RWPE2 (cell line): ENCODE data around the gene CGB7.

Source experiments
- ATAC-seq: fragments of 200-7000 bp; cut with Tn5 transposase; 3 replicates; pipeline ENCODE4 v1.9.1; 2021; ENCODE audit warnings: low read depth
- DNase-seq: peaks from one replicate; pipeline ENCODE4 v3.0.0-alpha.2; 2020; ENCODE audit warnings: low spot score
- H3K27ac ChIP-seq: fragments of 450-650 bp; 2 replicates; pipeline ENCODE4 v1.5.1; 2017; ENCODE audit warnings: mild to moderate bottlenecking; ENCODE audit not compliant: poor library complexity, severe bottlenecking
- H3K27me3 ChIP-seq: fragments of 250-450 bp; sonication (Bioruptor Pico); 2 replicates; pipeline ENCODE4 v1.5.1; 2021; ENCODE audit warnings: mild to moderate bottlenecking, moderate library complexity; ENCODE audit not compliant: insufficient read depth, poor library complexity, severe bottlenecking
- H3K36me3 ChIP-seq: fragments of 250-450 bp; sonication (Bioruptor Pico); 2 replicates; pipeline ENCODE4 v1.5.1; 2020; ENCODE audit warnings: low read depth, mild to moderate bottlenecking, moderate library complexity
- H3K4me1 ChIP-seq: fragments of 250-450 bp; sonication (Bioruptor Pico); 2 replicates; pipeline ENCODE4 v1.5.1; 2021; ENCODE audit warnings: mild to moderate bottlenecking, moderate library complexity; ENCODE audit not compliant: insufficient read depth, poor library complexity, severe bottlenecking
- H3K4me3 ChIP-seq: fragments of 250-450 bp; sonication (Bioruptor Pico); 2 replicates; pipeline ENCODE4 v1.5.1; 2021; ENCODE audit warnings: mild to moderate bottlenecking, moderate library complexity; ENCODE audit not compliant: severe bottlenecking
- H3K9me3 ChIP-seq: fragments of 250-450 bp; sonication (Bioruptor Pico); 2 replicates; pipeline ENCODE4 v1.5.1; 2021; ENCODE audit warnings: mild to moderate bottlenecking, moderate library complexity; ENCODE audit not compliant: severe bottlenecking
- CTCF ChIP-seq: fragments of 450-650 bp; IDR thresholded peaks from one replicate; pipeline ENCODE4 v1.5.1; 2017; ENCODE audit warnings: mild to moderate bottlenecking, moderate library complexity; ENCODE audit not compliant: poor library complexity, severe bottlenecking

Gene CGB7

DNA sequence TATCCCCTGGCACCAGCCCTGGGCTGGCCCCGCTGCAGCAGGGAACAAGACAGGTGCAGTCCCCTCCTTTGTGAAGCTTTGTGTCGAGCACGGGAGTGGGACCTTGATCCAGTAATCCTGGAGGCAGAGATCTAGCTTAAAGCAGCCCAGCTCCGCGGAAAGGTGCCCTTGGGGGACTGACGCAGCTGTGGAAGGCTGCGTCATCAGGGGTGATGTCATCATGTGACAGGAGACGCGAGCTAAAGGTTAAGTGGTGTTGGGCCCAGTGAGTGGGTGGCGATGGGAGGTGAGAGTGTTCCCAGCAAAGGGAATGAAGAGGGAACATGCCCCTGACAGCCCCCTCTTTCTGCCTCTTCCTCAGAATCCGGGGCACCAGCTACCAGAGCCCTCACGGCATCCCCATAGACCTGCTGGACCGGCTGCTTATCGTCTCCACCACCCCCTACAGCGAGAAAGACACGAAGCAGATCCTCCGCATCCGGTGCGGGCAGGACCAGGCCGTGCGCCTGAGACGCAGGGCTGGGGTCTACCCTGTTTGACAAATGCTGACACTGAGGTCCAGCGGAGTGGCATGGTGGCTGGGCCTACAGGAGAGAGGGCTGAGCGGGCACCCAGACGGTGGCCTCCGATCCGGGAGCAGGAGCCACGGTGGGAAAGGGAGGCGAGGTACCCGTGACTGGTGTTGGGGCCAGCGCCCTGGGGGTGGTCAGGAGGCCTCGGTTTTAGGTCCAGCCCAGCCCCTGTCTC is 43.3 kb downstream of the CGB7 start:
- Histone ChIP-seq H3K4me1 (no peaks in the 10 kb centered on the region), H3K27me3 (no peaks in the 10 kb centered on the region), H3K9me3 (no peaks in the 10 kb centered on the region), H3K27ac (no peak overlapping the region), H3K4me3 (no peak overlapping the region), H3K36me3 (peaks cover 38% of the 10 kb centered on the region)
- ATAC-seq (no peak), DNase-seq (peak; percentile 56)
- TF ChIP-seq CTCF, result no peak

DNA sequence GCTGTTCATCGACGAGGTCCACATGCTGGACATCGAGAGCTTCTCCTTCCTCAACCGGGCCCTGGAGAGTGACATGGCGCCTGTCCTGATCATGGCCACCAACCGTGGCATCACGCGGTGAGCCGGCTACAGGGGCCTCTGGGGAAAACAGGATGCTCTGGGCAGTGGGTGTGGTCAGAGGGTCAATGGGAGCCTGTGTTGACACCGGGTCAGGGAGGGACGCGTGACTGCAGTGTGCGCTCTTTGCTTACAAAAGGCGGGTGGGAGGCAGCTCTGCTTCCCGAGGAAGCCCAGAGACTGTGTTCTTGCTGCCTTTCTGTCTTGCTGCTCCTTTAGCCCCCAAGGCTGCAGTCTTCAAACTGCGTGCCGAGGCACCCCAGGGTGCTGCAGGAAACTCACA is 46.4 kb downstream of the CGB7 start:
- Histone ChIP-seq H3K27ac (no peak overlapping the region), H3K4me1 (no peaks in the 10 kb centered on the region), H3K36me3 (peaks cover 63% of the 10 kb centered on the region), H3K4me3 (no peak overlapping the region), H3K9me3 (no peaks in the 10 kb centered on the region), H3K27me3 (no peaks in the 10 kb centered on the region)
- ATAC-seq, result no peak
- DNase-seq, result no peak
- TF ChIP-seq CTCF, result no peak

GRCh38 chr19:49010453-49010852 is 47.1 kb downstream of the CGB7 start:
- Histone ChIP-seq H3K4me3 (no peak overlapping the region), H3K36me3 (peaks cover 67% of the 10 kb centered on the region), H3K27me3 (no peaks in the 10 kb centered on the region), H3K27ac (no peak overlapping the region), H3K4me1 (no peaks in the 10 kb centered on the region), H3K9me3 (no peaks in the 10 kb centered on the region)
- no peak for DNase-seq
- ATAC-seq, result no peak
- no peak for TF ChIP-seq CTCF

DNA sequence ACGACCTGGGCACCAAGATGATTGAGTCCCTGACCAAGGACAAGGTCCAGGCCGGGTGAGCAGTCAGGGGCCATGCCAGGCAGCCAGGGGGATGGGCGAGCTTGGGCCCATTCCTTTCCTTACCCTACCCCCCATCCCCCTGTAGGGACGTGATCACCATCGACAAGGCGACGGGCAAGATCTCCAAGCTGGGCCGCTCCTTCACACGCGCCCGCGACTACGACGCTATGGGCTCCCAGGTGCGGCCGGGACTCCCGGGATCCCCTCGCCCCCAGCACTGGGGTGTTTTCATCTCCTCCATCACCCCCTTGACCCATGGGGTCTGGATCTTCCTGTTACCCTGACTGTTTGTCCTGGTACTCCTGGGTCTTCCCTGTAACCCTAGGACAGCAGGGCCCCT is 47.7 kb downstream of the CGB7 start:
- Histone ChIP-seq H3K4me1 (no peaks in the 10 kb centered on the region), H3K36me3 (peaks cover 67% of the 10 kb centered on the region), H3K27ac (no peak overlapping the region), H3K9me3 (no peaks in the 10 kb centered on the region), H3K27me3 (no peaks in the 10 kb centered on the region), H3K4me3 (no peak overlapping the region)
- no peak for TF ChIP-seq CTCF
- DNase-seq (no peak), ATAC-seq (no peak)

DNA sequence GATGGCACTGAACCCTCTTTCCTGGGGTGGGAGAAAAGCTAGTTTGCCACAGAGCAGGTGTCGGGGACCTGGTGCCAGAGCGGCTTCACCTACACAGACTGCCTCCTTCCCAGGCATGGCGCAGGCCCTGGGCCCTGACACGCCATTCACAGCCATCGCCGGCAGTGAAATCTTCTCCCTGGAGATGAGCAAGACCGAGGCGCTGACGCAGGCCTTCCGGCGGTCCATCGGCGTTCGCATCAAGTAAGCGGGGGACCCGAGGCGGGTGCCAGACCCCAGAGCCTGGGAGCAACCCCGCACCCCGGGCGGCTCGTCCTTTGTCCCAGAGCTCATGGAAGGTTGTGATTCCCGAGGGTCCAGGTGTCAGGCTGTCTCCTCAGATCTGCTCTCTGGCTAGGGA is 50.6 kb downstream of the CGB7 start:
- H3K9me3 ChIP-seq, result no peaks in the 10 kb centered on the region
- ATAC-seq, result no peak
- peaks cover 81% of the 10 kb centered on the region for H3K36me3 ChIP-seq
- TF ChIP-seq CTCF, result no peak
- no peak overlapping the region for H3K27ac ChIP-seq
- no peaks in the 10 kb centered on the region for H3K4me1 ChIP-seq
- no peak for DNase-seq
- H3K27me3 ChIP-seq, result no peaks in the 10 kb centered on the region
- H3K4me3 ChIP-seq, result no peak overlapping the region
